AG10803 (cell line): ENCODE data around the gene DCTN4.

ENCODE experiments used
- DNase-seq: peaks from one replicate; pipeline ENCODE4 v3.0.0; 2010; ENCODE audit warnings: low read depth
- H3K4me3 ChIP-seq: 2 replicates; pipeline ENCODE4 v1.5.1; 2011; ENCODE audit warnings: mild to moderate bottlenecking, low read length, control low read depth
- TF ChIP-seq, protein P1 (sequence below): conservative IDR thresholded peaks from 2 replicates; pipeline ENCODE4 v1.5.1; 2011; ENCODE audit warnings: mild to moderate bottlenecking, low read length, control low read depth, inconsistent platforms

The DCTN4 gene

DNA sequence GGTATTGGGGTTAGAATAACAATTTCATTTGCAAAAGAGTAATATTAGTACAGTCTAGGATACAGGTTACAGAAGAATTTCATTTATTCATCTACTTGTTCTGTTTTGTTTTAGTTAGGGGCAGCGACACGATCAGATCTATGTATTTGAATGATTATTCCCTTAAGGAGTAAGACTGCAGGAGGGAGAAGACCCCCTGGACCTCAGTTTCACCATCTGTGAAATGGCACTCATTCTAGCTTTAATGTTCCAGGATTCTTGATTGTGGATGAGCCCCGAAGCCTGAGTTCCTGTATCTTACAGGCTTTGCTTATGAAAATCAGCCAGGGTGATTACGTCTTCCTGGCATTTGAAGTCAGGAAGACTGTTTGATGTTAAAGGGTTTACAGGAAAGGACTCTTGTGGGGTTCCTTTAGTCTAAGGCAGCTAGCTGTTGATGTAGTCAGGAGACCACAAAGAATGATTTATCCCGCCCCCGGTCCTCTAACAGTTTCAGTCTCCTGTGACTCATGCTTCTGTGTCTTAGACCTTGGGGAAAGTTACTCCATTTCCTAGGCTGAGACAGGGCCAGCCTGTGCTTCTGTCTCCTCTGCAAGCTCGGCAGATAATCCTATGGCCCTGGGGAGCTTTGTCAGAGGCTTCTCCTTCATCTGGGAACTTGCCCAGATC is 31.3 kb upstream of the DCTN4 start:
- TF ChIP-seq, protein P1, sequence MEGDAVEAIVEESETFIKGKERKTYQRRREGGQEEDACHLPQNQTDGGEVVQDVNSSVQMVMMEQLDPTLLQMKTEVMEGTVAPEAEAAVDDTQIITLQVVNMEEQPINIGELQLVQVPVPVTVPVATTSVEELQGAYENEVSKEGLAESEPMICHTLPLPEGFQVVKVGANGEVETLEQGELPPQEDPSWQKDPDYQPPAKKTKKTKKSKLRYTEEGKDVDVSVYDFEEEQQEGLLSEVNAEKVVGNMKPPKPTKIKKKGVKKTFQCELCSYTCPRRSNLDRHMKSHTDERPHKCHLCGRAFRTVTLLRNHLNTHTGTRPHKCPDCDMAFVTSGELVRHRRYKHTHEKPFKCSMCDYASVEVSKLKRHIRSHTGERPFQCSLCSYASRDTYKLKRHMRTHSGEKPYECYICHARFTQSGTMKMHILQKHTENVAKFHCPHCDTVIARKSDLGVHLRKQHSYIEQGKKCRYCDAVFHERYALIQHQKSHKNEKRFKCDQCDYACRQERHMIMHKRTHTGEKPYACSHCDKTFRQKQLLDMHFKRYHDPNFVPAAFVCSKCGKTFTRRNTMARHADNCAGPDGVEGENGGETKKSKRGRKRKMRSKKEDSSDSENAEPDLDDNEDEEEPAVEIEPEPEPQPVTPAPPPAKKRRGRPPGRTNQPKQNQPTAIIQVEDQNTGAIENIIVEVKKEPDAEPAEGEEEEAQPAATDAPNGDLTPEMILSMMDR: no peak
- peak; percentile 98 for DNase-seq
- H3K4me3 ChIP-seq: peak overlapping the region; percentile 8

DNA sequence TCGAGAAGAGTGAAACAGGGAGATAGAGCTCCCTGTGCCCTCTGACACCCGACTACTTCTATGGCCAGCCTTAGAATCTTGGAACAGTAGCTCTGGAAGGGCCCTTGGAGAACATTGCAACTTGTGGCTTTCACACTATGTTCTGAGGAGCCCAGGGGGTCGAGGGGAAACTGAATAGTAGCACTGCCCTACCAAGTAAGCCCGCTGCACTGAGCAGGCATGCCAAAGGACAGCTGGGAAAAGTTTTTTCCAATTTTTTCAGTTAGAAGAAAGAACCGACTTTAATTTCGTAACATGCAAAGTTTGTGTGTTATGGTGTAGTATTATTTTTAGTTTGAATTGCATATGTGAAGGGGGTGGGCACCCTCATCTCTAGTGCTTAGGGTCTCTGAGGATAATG is 30.6 kb upstream of the DCTN4 start:
- no peak for DNase-seq
- TF ChIP-seq, protein P1: no peak
- no peak overlapping the region for H3K4me3 ChIP-seq

DNA sequence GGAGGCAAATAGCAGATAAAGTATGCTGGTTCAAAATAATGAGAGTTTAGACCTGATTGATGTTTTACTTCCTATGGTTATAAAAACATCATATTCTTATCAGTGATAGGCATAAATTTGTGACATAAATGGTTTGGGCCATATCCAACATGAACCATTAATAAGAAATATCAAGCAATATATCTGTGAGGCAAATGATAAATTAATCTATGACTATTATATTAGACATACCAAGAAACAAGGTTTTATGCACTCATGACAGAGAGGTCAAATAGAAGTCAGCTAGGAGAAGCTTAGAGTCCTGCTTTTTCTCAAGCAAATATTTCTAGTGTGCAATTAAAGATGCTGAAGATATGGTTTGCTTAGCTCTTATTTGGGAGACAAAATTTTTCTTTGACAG is 30.2 kb upstream of the DCTN4 start:
- DNase-seq: no peak
- H3K4me3 ChIP-seq: no peak overlapping the region
- TF ChIP-seq, protein P1: no peak

DNA sequence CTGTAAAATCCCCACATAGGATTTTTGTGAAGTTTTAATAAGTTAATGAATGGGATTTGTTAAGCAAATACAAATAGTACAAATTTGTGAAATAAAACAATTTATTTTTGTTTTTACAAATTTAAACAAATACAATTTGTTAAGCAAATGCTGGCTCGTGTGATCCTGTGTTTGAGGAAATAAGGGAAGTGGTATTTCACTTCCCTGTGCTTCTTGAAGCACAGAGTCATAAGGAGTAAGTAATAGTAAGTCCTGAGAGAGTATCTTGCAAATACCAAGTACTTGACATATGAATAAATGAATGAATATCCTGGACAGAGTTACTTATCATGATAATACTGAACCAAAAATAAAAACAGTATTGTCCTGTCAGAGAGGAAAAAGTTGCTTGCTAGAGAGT is 28.8 kb upstream of the DCTN4 start:
- TF ChIP-seq, protein P1: no peak
- no peak overlapping the region for H3K4me3 ChIP-seq
- no peak for DNase-seq

DNA sequence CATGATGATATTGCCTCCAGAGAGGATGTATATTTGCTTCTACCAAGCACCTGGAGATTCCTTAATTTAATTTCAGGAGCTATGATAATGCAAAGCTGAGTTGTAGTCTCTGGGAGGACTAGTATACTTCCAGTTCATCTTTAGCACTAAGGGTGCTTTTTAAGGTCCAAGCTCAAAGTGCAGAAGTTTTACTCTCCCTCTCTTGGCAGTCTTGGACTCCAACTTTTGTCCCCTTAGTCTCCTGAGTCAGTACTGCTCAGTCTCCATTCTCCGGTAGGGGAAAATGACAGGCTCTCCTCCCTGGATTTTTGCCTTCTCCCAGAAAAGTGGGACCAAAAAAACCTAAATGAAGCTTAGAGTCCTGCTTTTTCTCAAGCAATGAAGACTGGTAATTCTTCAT is 28.1 kb upstream of the DCTN4 start:
- no peak for DNase-seq
- H3K4me3 ChIP-seq: no peak overlapping the region
- TF ChIP-seq, protein P1: no peak

DNA sequence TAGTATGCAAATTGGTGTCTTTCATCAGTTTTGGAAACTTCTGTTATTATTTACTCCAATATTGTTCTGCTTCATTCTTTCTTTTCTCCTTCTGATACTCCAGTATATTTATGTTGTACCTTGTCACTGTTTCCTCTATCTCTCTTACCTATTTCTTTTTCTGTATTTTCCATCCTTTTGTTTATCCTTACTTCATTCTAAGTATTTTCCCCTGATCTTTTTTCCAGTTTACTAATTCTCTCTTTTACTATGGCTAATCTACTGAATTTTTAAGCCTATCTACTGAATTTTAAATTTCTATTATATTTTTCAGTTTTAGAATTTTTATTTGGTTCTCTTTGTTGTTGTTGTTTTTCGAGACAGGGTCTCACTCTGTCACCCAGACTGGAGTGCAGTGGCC is 27.1 kb upstream of the DCTN4 start:
- DNase-seq: no peak
- H3K4me3 ChIP-seq: no peak overlapping the region
- TF ChIP-seq, protein P1: no peak

DNA sequence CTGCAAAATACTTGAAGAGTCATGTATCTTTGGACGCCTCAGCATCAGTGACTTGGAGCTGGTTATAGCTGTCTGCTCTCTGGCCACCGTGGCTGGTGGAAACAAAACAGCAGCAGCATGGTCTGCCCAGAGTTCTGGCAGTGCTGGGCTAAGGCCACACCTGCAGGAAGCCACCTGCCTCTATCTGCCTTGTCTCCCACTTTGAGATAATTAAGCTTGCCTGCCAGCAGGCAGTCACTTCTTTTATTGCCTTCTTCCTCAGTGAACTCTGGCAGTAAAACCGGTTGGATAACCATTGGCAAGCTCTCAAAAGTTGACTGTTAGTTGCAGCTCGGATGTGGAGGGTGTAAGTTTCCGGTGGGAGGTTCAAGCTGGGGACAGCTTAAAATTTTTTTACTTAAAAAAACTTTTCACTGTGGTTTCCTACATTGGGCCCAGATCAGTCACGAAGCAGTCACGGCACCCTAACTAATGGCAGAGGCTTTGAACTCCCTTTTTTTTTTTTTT is 24.7 kb upstream of the DCTN4 start:
- peak overlapping the region; percentile 7; the same call in 1 of the 2 replicates for H3K4me3 ChIP-seq

More for the DNA sequence above, 24.7 kb upstream of the DCTN4 start:
- TF ChIP-seq, protein P1: no peak
- peak; percentile 96 for DNase-seq
